Tibial nerve (tissue), 4 donors: Measurements from ENCODE around the gene MORN1.

Source experiments
- CTCF ChIP-seq, 5 experiments: fragments of 200-600 bp in 3 of 5; fragments of 450-650 bp in 2 of 5; sonication (generic) in 3 of 5; IDR thresholded peaks; one replicate each; pipeline ENCODE4 v1.5.1; 2016 to 2019; ENCODE audit warnings: antibody characterized with exemption in 5 of 5, mild to moderate bottlenecking in 3 of 5, moderate library complexity in 2 of 5
- EP300 ChIP-seq, 2 donors: sonication (generic); formaldehyde crosslinking; IDR thresholded peaks; one replicate each; pipeline ENCODE4 v1.6.1; 2017; ENCODE audit warnings: antibody characterized with exemption in 2 of 2, mild to moderate bottlenecking in 1 of 2
- POLR2A ChIP-seq, 2 donors: fragments of 450-650 bp; IDR thresholded peaks; one replicate each; pipeline ENCODE4 v1.6.1; 2017; ENCODE audit warnings: antibody characterized with exemption in 2 of 2, mild to moderate bottlenecking in 2 of 2, moderate library complexity in 2 of 2

- TF ChIP-seq CTCF (IDR thresholded peaks at IDR 0.05) (peak in 1 of 5 experiments; percentile 31), POLR2A (IDR thresholded peaks at IDR 0.05) (peak in 1 of 2 donors; percentile 58), EP300 (IDR thresholded peaks at IDR 0.05) (peak; percentile 69 to 92)
Observed at GRCh38 chr1:2412395-2412772, 21.0 kb upstream of the MORN1 start, which contains the start of gene PEX10.
